Dermis blood vessel endothelial cell (primary cell): Measurements from ENCODE around the gene LAMC3. TPM values are rescaled to one million over a fixed set of nuclear protein-coding genes. Genes with fewer than 3 reads are reported as not detected.

Experiments
- DNase-seq: peaks from one replicate; pipeline ENCODE4 v3.0.0; 2010
- total RNA-seq: library from RNA; depleted of rRNA; stranded (reverse); fragments of >200 nt; gene quantifications from 2 replicates; pipeline ENCODE4 v1.2.3, GENCODE V29; 2014

Gene LAMC3
- total RNA-seq, 1 donor from 2014 or later = 0.51 TPM

- peak; percentile 99 for DNase-seq
These were observed 116.5 kb downstream of the LAMC3 start, which contains the start of gene NUP214 for GRCh38 chr9:131125288-131126058. NUP214 (plus strand) TSS chr9:131125586; CDS start chr9:131125705, 119 bp downstream.

- DNase-seq = no peak
These were observed 117.1 kb downstream of the LAMC3 start for GRCh38 chr9:131126059-131126426.

GRCh38 chr9:131129183-131129582 is 120.2 kb downstream of the LAMC3 start:
- DNase-seq = no peak

- no peak for DNase-seq
These were observed 129.7 kb downstream of the LAMC3 start for GRCh38 chr9:131138676-131139075.

- no peak for DNase-seq
These were observed 131.1 kb downstream of the LAMC3 start for GRCh38 chr9:131140112-131140511.

GRCh38 chr9:131140550-131140949 is 131.6 kb downstream of the LAMC3 start:
- DNase-seq = no peak

GRCh38 chr9:131142160-131142559 is 133.2 kb downstream of the LAMC3 start:
- no peak for DNase-seq

Other genes starting within 250 kb of the LAMC3 start
- 42.5 and 68.7 TPM in 2 replicates for gene ABL1, start 173.9 kb upstream of the LAMC3 start, total RNA-seq
- gene QRFP, start 112.4 kb upstream of the LAMC3 start, total RNA-seq = not detected in 2 replicates
- under 0.01 and 0.05 TPM in 2 replicates for gene FIBCD1, start 69.9 kb upstream of the LAMC3 start, total RNA-seq
- 15.3 and 26.4 TPM in 2 replicates for gene AIF1L, start 87.4 kb downstream of the LAMC3 start, total RNA-seq
- gene NUP214, start 116.4 kb downstream of the LAMC3 start, total RNA-seq = 15.3 and 19.1 TPM in 2 replicates